ENCODE data around the gene MAGEA11. TPM values are rescaled to one million over a fixed set of nuclear protein-coding genes. Genes with fewer than 3 reads are reported as not detected.

MAGEA11 gene
- total and polyA plus RNA-seq, 2 of the 8 experiments (the other 6 are each of a cell fraction or from before 2014, with no cell fraction given), result not detected

GRCh38 chrX:149681182-149681581 lies 30.7 kb upstream of the MAGEA11 start (continued):
- TF ChIP-seq ATF3 (IDR thresholded peaks at IDR 0.05; ENCODE audit: insufficient read depth, low read depth, low read length), result no peak
- TF ChIP-seq KDM5A (IDR thresholded peaks at IDR 0.05; ENCODE audit: low read length), result no peak
- no peak for TF ChIP-seq MAX (IDR thresholded peaks at IDR 0.05)
